Measurements from ENCODE around the gene TMEM244. TPM values are rescaled to one million over a fixed set of nuclear protein-coding genes. Genes with fewer than 3 reads are reported as not detected.

TMEM244 gene
- total RNA-seq, 1 experiment from 2014 or later: not detected

DNA sequence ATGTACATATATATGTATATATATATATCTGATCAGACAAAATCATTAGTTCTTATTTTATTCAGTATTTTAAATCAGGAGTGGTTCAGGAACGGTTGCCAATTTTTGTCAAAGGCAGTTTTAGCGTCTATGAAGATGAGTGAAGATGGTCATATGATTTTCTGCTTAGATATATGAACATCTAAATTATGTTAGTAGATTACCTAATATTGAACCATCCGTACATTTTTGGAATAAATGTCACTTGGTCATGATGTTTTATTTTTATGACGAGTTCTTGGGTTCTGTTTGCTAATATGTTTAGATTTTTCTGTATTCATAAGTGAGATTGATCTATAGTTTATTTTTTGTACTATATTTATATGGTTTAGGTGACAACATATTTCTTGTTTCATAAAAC lies 3.3 kb downstream of the TMEM244 start:
- Histone ChIP-seq H3K4me1 (ENCODE audit: insufficient read depth, low read length) (peaks cover 35% of the 10 kb centered on the region), H3K9ac (ENCODE audit: low read length) (no peak overlapping the region), H3K9me2 (replicated peaks; ENCODE audit: low read length) (no peaks in the 10 kb centered on the region), H3K27ac (ENCODE audit: low read length) (no peak overlapping the region), H2AFZ (ENCODE audit: low read length) (no peak overlapping the region), H3K36me3 (ENCODE audit: low read depth, low read length) (no peaks in the 10 kb centered on the region), H3K4me2 (ENCODE audit: low read length) (no peak overlapping the region), H3F3A (ENCODE audit: low read length, unreplicated experiment) (peaks cover 3% of the 10 kb centered on the region), H4K20me1 (ENCODE audit: low read length) (no peaks in the 10 kb centered on the region), H3K27me3 (ENCODE audit: low read length) (no peaks in the 10 kb centered on the region), H3K79me2 (ENCODE audit: low read length) (no peaks in the 10 kb centered on the region), H3K9me3 (ENCODE audit: low read length) (no peaks in the 10 kb centered on the region), H3K4me3 (ENCODE audit: low read length) (no peak overlapping the region)
- intact Hi-C loops (cut with micrococcal nuclease): no loop called here
- CTCF ChIA-PET: no interaction called here
- POLR2A ChIA-PET (ENCODE audit: unreplicated experiment): no interaction called here
- TF ChIP-seq, protein P1, sequence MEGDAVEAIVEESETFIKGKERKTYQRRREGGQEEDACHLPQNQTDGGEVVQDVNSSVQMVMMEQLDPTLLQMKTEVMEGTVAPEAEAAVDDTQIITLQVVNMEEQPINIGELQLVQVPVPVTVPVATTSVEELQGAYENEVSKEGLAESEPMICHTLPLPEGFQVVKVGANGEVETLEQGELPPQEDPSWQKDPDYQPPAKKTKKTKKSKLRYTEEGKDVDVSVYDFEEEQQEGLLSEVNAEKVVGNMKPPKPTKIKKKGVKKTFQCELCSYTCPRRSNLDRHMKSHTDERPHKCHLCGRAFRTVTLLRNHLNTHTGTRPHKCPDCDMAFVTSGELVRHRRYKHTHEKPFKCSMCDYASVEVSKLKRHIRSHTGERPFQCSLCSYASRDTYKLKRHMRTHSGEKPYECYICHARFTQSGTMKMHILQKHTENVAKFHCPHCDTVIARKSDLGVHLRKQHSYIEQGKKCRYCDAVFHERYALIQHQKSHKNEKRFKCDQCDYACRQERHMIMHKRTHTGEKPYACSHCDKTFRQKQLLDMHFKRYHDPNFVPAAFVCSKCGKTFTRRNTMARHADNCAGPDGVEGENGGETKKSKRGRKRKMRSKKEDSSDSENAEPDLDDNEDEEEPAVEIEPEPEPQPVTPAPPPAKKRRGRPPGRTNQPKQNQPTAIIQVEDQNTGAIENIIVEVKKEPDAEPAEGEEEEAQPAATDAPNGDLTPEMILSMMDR (conservative IDR thresholded peaks at IDR 0.05; ENCODE audit: low read depth, low read length): no peak
- TF ChIP-seq EZH2 (IDR thresholded peaks at IDR 0.05; ENCODE audit: low read length, unreplicated experiment): no peak
- no peak for TF ChIP-seq EZH2phosphoT487 (IDR thresholded peaks at IDR 0.05; ENCODE audit: borderline replicate concordance, low read length)
- no TSS peak for BruUV-seq (replicated peaks)
- ATAC-seq (no peak), DNase-seq (no peak)

DNA sequence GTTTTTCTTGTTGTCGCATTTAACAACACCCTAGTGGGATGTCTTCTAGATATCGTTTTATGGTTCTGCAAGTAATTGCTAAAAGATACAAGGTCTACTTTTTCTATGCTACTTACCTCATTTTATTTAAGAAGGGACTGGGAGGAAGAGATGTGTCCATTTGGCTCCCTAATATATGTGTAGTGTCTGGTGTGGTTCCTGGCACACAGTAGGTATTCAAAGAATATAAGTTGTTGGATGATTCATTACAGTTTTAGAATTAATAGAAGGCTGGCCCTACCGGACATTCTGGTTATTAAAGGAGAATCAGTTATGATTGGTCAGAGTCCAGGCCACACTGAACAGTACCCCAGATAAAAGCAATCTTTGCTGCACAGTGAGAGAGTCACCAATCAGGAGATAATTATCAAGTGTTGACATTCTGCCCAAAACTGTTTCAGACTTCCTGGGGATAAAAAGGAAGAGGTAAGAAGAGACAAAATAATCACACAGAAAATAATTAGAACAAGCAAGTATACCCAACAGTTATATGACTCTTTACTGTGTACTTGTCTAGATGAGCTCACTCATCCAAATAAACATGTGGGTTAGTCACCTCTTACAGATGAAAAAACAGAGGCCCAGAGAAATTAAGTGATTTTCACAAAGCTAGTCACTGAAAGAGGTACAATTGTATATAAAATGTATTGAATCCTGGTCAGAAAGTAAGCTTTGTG lies 7.0 kb downstream of the TMEM244 start:
- Histone ChIP-seq H3K4me2 (ENCODE audit: low read length) (peak overlapping the region; percentile 5), H3K4me3 (ENCODE audit: low read length) (no peak overlapping the region), H3K9me2 (replicated peaks; ENCODE audit: low read length) (no peaks in the 10 kb centered on the region), H3K27me3 (ENCODE audit: low read length) (no peaks in the 10 kb centered on the region), H4K20me1 (ENCODE audit: low read length) (no peaks in the 10 kb centered on the region), H3K79me2 (ENCODE audit: low read length) (no peaks in the 10 kb centered on the region), H3K9ac (ENCODE audit: low read length) (no peak overlapping the region), H3K27ac (ENCODE audit: low read length) (peak overlapping the region; percentile 51), H3K36me3 (ENCODE audit: low read depth, low read length) (no peaks in the 10 kb centered on the region), H3F3A (ENCODE audit: low read length, unreplicated experiment) (peaks cover 3% of the 10 kb centered on the region), H3K4me1 (ENCODE audit: insufficient read depth, low read length) (peaks cover 37% of the 10 kb centered on the region), H2AFZ (ENCODE audit: low read length) (no peak overlapping the region), H3K9me3 (ENCODE audit: low read length) (no peaks in the 10 kb centered on the region)
- TF ChIP-seq, protein P1 (conservative IDR thresholded peaks at IDR 0.05; ENCODE audit: low read depth, low read length): no peak
- TF ChIP-seq EZH2phosphoT487 (IDR thresholded peaks at IDR 0.05; ENCODE audit: borderline replicate concordance, low read length): no peak
- TF ChIP-seq EZH2 (IDR thresholded peaks at IDR 0.05; ENCODE audit: low read length, unreplicated experiment): no peak
- BruUV-seq (replicated peaks): no TSS peak
- DNase-seq (peak; percentile 64), ATAC-seq (peak; percentile 86)
- intact Hi-C loops (cut with micrococcal nuclease): loop anchor here (2.0 to 5.0 kb wide), 2 partner anchors 39 to 83 kb away; no protein-coding TSS in a partner anchor
- CTCF ChIA-PET: no interaction called here
- POLR2A ChIA-PET (ENCODE audit: unreplicated experiment): no interaction called here

DNA sequence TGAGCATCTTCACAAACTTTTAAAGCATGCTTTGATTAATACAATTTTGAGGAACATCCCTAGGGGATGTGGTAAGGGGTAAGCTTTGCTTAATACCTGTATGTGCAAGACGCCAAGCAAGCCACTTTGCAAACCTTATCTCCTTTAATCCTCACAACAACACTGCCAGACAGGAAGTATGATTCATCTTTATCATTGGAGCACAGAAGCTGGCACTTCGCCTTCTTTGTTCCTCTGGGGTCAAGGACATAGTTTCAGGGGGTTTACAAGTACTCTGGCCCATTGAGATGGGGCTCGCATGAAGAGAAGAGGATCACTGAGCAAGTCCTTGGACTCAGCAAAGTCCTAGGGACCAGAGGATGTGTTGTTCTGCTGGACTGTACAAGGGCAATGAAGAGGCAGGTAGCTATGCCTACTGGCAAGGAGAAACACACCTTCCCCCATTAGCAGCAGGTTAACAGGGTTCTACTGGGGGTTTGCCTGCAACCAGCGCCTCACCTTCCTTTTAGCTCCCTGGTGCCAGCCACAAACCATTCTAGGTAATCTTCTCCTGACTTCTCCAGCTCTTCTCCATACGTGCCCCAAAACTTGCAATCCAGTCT lies 8.8 kb downstream of the TMEM244 start:
- CTCF ChIA-PET: interaction anchor here (0.6 kb wide), 1 partner anchor 387 kb away, joined by 4 read pairs; no protein-coding TSS in a partner anchor

More for the DNA sequence above, 8.8 kb downstream of the TMEM244 start:
- H3K27me3 ChIP-seq (ENCODE audit: low read length): no peaks in the 10 kb centered on the region
- peaks cover 3% of the 10 kb centered on the region for H3F3A ChIP-seq (ENCODE audit: low read length, unreplicated experiment)
- no peak overlapping the region for H3K4me3 ChIP-seq (ENCODE audit: low read length)
- no peaks in the 10 kb centered on the region for H3K9me2 ChIP-seq (replicated peaks; ENCODE audit: low read length)
- TF ChIP-seq EZH2phosphoT487 (IDR thresholded peaks at IDR 0.05; ENCODE audit: borderline replicate concordance, low read length): no peak
- TF ChIP-seq, protein P1 (conservative IDR thresholded peaks at IDR 0.05; ENCODE audit: low read depth, low read length): no peak
- TF ChIP-seq EZH2 (IDR thresholded peaks at IDR 0.05; ENCODE audit: low read length, unreplicated experiment): no peak
- H4K20me1 ChIP-seq (ENCODE audit: low read length): no peaks in the 10 kb centered on the region
- no peak overlapping the region for H3K4me2 ChIP-seq (ENCODE audit: low read length)
- H3K79me2 ChIP-seq (ENCODE audit: low read length): no peaks in the 10 kb centered on the region
- POLR2A ChIA-PET (ENCODE audit: unreplicated experiment): no interaction called here
- no peaks in the 10 kb centered on the region for H3K9me3 ChIP-seq (ENCODE audit: low read length)
- H3K9ac ChIP-seq (ENCODE audit: low read length): no peak overlapping the region
- intact Hi-C loops (cut with micrococcal nuclease): loop anchor here (5.0 kb wide), 1 partner anchor 85 kb away; no protein-coding TSS in a partner anchor
- BruUV-seq (replicated peaks): no TSS peak
- ATAC-seq (no peak), DNase-seq (no peak)
- H3K36me3 ChIP-seq (ENCODE audit: low read depth, low read length): no peaks in the 10 kb centered on the region
- H3K27ac ChIP-seq (ENCODE audit: low read length): no peak overlapping the region
- no peak overlapping the region for H2AFZ ChIP-seq (ENCODE audit: low read length)
- H3K4me1 ChIP-seq (ENCODE audit: insufficient read depth, low read length): peaks cover 37% of the 10 kb centered on the region
